ENCODE data around the gene PBX1. TPM values are rescaled to one million over a fixed set of nuclear protein-coding genes. Genes with fewer than 3 reads are reported as not detected.

The PBX1 gene
- total RNA-seq, 1 donor from 2014 or later, result 719 TPM

GRCh38 chr1:164876398-164877116, 317.6 kb downstream of the PBX1 start:
- TF ChIP-seq, protein P1, sequence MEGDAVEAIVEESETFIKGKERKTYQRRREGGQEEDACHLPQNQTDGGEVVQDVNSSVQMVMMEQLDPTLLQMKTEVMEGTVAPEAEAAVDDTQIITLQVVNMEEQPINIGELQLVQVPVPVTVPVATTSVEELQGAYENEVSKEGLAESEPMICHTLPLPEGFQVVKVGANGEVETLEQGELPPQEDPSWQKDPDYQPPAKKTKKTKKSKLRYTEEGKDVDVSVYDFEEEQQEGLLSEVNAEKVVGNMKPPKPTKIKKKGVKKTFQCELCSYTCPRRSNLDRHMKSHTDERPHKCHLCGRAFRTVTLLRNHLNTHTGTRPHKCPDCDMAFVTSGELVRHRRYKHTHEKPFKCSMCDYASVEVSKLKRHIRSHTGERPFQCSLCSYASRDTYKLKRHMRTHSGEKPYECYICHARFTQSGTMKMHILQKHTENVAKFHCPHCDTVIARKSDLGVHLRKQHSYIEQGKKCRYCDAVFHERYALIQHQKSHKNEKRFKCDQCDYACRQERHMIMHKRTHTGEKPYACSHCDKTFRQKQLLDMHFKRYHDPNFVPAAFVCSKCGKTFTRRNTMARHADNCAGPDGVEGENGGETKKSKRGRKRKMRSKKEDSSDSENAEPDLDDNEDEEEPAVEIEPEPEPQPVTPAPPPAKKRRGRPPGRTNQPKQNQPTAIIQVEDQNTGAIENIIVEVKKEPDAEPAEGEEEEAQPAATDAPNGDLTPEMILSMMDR (IDR thresholded peaks at IDR 0.05; ENCODE audit: unreplicated experiment), result no peak
- H3K27ac Mint-ChIP-seq, result no peak overlapping the region
- H3K4me1 Mint-ChIP-seq, result peaks cover 6% of the 10 kb centered on the region
- H3K9me3 Mint-ChIP-seq, result no peaks in the 10 kb centered on the region
- no peaks in the 10 kb centered on the region for H3K27me3 Mint-ChIP-seq (ENCODE audit: low read depth)
- no peak for DNase-seq (ENCODE audit: low spot score in 2 of 2, unreplicated experiment in 2 of 2)
- H3K36me3 Mint-ChIP-seq, result no peaks in the 10 kb centered on the region
- no peak overlapping the region for H3K4me3 Mint-ChIP-seq

DNA sequence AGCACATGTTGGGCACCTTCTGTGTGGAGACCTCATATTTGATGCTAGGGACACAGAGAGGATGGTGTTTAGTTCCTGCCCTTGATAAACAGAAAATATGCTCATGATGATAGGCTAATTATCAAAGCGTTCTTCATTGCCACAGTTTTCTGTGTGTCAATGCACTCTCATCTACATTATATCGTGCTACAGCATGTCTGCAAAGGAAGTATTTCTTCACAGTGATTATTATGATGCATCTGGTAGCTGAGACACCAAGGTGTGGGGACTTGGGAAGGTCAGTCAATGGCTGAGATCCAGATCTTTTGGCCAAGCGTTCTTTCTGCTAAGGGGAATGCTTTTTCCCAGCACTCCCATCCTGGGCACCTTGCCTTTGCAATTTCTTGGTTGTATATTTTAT, 321.2 kb downstream of the PBX1 start:
- H3K4me1 Mint-ChIP-seq, result no peaks in the 10 kb centered on the region
- no peak overlapping the region for H3K4me3 Mint-ChIP-seq
- TF ChIP-seq, protein P1 (IDR thresholded peaks at IDR 0.05; ENCODE audit: unreplicated experiment), result no peak
- no peak overlapping the region for H3K27ac Mint-ChIP-seq
- peaks cover under 1% of the 10 kb centered on the region for H3K36me3 Mint-ChIP-seq
- no peaks in the 10 kb centered on the region for H3K9me3 Mint-ChIP-seq
- H3K27me3 Mint-ChIP-seq (ENCODE audit: low read depth), result no peaks in the 10 kb centered on the region
- no peak for DNase-seq (ENCODE audit: low spot score in 2 of 2, unreplicated experiment in 2 of 2)

DNA sequence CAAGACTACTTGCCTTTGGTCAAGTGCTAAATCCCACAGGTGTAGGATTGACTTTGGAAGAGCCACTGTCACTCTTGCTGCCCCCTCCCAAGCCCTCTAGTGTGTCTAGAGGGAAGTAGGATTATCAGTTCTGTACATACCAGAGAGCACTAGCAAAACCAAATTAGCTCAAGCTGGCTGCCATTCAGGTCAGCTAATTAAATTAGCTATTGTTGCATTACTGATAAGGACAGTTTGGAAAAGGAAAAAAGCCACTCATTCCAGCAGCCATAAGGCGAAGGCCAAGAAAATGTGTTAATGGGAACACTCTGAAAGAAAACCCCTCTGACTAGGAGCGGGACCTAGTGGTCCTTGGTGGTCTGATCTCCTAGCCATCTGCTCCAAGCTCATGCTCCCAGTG, 321.7 kb downstream of the PBX1 start:
- H3K4me1 Mint-ChIP-seq, result no peaks in the 10 kb centered on the region
- peaks cover 5% of the 10 kb centered on the region for H3K36me3 Mint-ChIP-seq
- H3K27ac Mint-ChIP-seq, result no peak overlapping the region
- no peaks in the 10 kb centered on the region for H3K9me3 Mint-ChIP-seq
- DNase-seq (ENCODE audit: low spot score in 2 of 2, unreplicated experiment in 2 of 2), result no peak
- TF ChIP-seq, protein P1 (IDR thresholded peaks at IDR 0.05; ENCODE audit: unreplicated experiment), result no peak
- H3K27me3 Mint-ChIP-seq (ENCODE audit: low read depth), result no peaks in the 10 kb centered on the region
- H3K4me3 Mint-ChIP-seq, result no peak overlapping the region

GRCh38 chr1:164885311-164885710, 326.3 kb downstream of the PBX1 start:
- Mint-ChIP-seq H3K36me3 (peaks cover 25% of the 10 kb centered on the region), H3K9me3 (no peaks in the 10 kb centered on the region), H3K27me3 (ENCODE audit: low read depth) (no peaks in the 10 kb centered on the region), H3K27ac (no peak overlapping the region), H3K4me1 (no peaks in the 10 kb centered on the region), H3K4me3 (no peak overlapping the region)
- TF ChIP-seq, protein P1 (IDR thresholded peaks at IDR 0.05; ENCODE audit: unreplicated experiment), result no peak
- DNase-seq (ENCODE audit: low spot score in 2 of 2, unreplicated experiment in 2 of 2), result no peak

DNA sequence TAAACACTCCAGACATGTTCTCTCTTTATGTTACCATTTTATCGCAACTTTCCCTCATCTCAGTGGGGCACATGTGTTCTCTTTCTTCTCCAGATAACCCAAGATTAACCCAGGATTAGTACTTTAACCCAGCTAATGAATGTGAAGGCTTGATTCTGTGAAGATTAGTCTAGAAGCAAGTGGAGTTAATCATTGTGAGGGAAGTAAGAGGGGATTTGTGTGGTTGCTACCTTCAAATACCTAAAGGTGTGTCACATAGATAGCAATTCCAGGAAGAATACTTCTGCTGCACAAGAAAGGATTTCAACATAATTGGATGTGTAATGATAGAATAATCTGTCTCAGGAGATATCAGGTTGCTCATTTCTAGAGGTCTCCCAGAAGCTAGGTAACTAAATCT, 327.1 kb downstream of the PBX1 start:
- Mint-ChIP-seq H3K27ac (no peak overlapping the region), H3K4me1 (no peaks in the 10 kb centered on the region), H3K27me3 (ENCODE audit: low read depth) (no peaks in the 10 kb centered on the region), H3K9me3 (no peaks in the 10 kb centered on the region), H3K4me3 (no peak overlapping the region), H3K36me3 (peaks cover 27% of the 10 kb centered on the region)
- DNase-seq (ENCODE audit: low spot score in 2 of 2, unreplicated experiment in 2 of 2), result no peak
- TF ChIP-seq, protein P1 (IDR thresholded peaks at IDR 0.05; ENCODE audit: unreplicated experiment), result no peak
